ENCODE results near the gene WDR43. TPM values are rescaled to one million over a fixed set of nuclear protein-coding genes. Genes with fewer than 3 reads are reported as not detected.

Gene WDR43
- polyA plus RNA-seq, 1 experiment: 32.8 TPM

GRCh38 chr2:28978606-28979005 is 84.1 kb downstream of the WDR43 start:
- no peak for TF ChIP-seq CTCF (IDR thresholded peaks at IDR 0.05; ENCODE audit: insufficient read depth, low read depth, low read length)
- no peaks in the 10 kb centered on the region for H3K36me3 ChIP-seq (ENCODE audit: control insufficient read depth, insufficient read depth, low read length)
- H3K4me3 ChIP-seq (ENCODE audit: low read depth, low read length): no peak overlapping the region
- POLR2A ChIA-PET: no interaction called here
- no peak for DNase-seq (ENCODE audit: low read depth)
- H3K27me3 ChIP-seq (ENCODE audit: control insufficient read depth, insufficient read depth, low read length): no peaks in the 10 kb centered on the region
- CTCF ChIA-PET: interaction anchor here (0.8 kb wide), 1 partner anchor 37 kb away, joined by 4 read pairs; no protein-coding TSS in a partner anchor

GRCh38 chr2:28979041-28979440 is 84.6 kb downstream of the WDR43 start:
- H3K4me3 ChIP-seq (ENCODE audit: low read depth, low read length): no peak overlapping the region
- CTCF ChIA-PET: no interaction called here
- POLR2A ChIA-PET: no interaction called here
- no peaks in the 10 kb centered on the region for H3K36me3 ChIP-seq (ENCODE audit: control insufficient read depth, insufficient read depth, low read length)
- H3K27me3 ChIP-seq (ENCODE audit: control insufficient read depth, insufficient read depth, low read length): no peaks in the 10 kb centered on the region
- TF ChIP-seq CTCF (IDR thresholded peaks at IDR 0.05; ENCODE audit: insufficient read depth, low read depth, low read length): no peak
- no peak for DNase-seq (ENCODE audit: low read depth)

GRCh38 chr2:28979576-28980366 is 85.3 kb downstream of the WDR43 start:
- ChIA-PET POLR2A (no interaction called here), CTCF (interaction anchor here (0.6 to 0.9 kb wide), 2 partner anchors 216 to 229 kb away, joined by 3 read pairs; no protein-coding TSS in a partner anchor)
- Histone ChIP-seq H3K36me3 (ENCODE audit: control insufficient read depth, insufficient read depth, low read length) (no peaks in the 10 kb centered on the region), H3K4me3 (ENCODE audit: low read depth, low read length) (no peak overlapping the region), H3K27me3 (ENCODE audit: control insufficient read depth, insufficient read depth, low read length) (no peaks in the 10 kb centered on the region; the same call in 1 of the 2 replicates)
- no peak for TF ChIP-seq CTCF (IDR thresholded peaks at IDR 0.05; ENCODE audit: insufficient read depth, low read depth, low read length)
- no peak for DNase-seq (ENCODE audit: low read depth)

- CTCF ChIA-PET: interaction anchor here (0.6 to 0.9 kb wide), 2 partner anchors 215 to 228 kb away, joined by 3 read pairs; no protein-coding TSS in a partner anchor
- no peak overlapping the region for H3K4me3 ChIP-seq (ENCODE audit: low read depth, low read length)
- POLR2A ChIA-PET: no interaction called here
- TF ChIP-seq CTCF (IDR thresholded peaks at IDR 0.05; ENCODE audit: insufficient read depth, low read depth, low read length): no peak
- DNase-seq (ENCODE audit: low read depth): no peak
- H3K27me3 ChIP-seq (ENCODE audit: control insufficient read depth, insufficient read depth, low read length): peaks cover 2% of the 10 kb centered on the region
- no peaks in the 10 kb centered on the region for H3K36me3 ChIP-seq (ENCODE audit: control insufficient read depth, insufficient read depth, low read length)
These were observed 86.0 kb downstream of the WDR43 start for GRCh38 chr2:28980368-28981015.

- H3K36me3 ChIP-seq (ENCODE audit: control insufficient read depth, insufficient read depth, low read length): no peaks in the 10 kb centered on the region
- H3K4me3 ChIP-seq (ENCODE audit: low read depth, low read length): no peak within 1 kb of the TSS
- CTCF ChIA-PET: no interaction called here
- TF ChIP-seq CTCF (IDR thresholded peaks at IDR 0.05; ENCODE audit: insufficient read depth, low read depth, low read length): no peak
- peaks cover 2% of the 10 kb centered on the region for H3K27me3 ChIP-seq (ENCODE audit: control insufficient read depth, insufficient read depth, low read length)
- DNase-seq (ENCODE audit: low read depth): no peak
- POLR2A ChIA-PET: no interaction called here
These were observed 86.6 kb downstream of the WDR43 start, which contains the start of gene TOGARAM2 for GRCh38 chr2:28981016-28981441. TOGARAM2 (plus strand) TSS chr2:28981298; CDS start chr2:28994835, 13,537 bp downstream.

All from BJ (cell line).